Testis (tissue), 2 donors: ENCODE measurements around the gene DIAPH3.

ENCODE experiments used
- CTCF ChIP-seq, 3 experiments: fragments of 450-650 bp in 2 of 3; fragments of 200-600 bp in 1 of 3; sonication (generic) in 1 of 3; IDR thresholded peaks; one replicate each; pipeline ENCODE4 v1.5.1; 2016 to 2019; ENCODE audit warnings: antibody characterized with exemption in 3 of 3, mild to moderate bottlenecking in 2 of 3, moderate library complexity in 1 of 3
- POLR2A ChIP-seq: fragments of 450-650 bp; IDR thresholded peaks from one replicate; pipeline ENCODE4 v1.6.1; 2017; ENCODE audit warnings: antibody characterized with exemption, mild to moderate bottlenecking, moderate library complexity

GRCh38 chr13:59915252-59915651 lies 248.5 kb downstream of the DIAPH3 start:
- TF ChIP-seq CTCF (IDR thresholded peaks at IDR 0.05) (no peak), POLR2A (no peak)
